Naive thymus-derived CD4-positive, alpha-beta T cell (primary cell): ENCODE data around the gene CACNA2D4. TPM values are rescaled to one million over a fixed set of nuclear protein-coding genes. Genes with fewer than 3 reads are reported as not detected.

Experiments used
- ATAC-seq: fragments of 150-1000 bp; cut with Tn5 transposase; 2 replicates; pipeline ENCODE4 v1.10.0; 2021; ENCODE audit warnings: mild to moderate bottlenecking, moderate library complexity
- CTCF ChIA-PET: fragments of 350-600 bp; sonication (Branson Sonifier 250); formaldehyde crosslinking; loops from one replicate; lab custom pipeline; 2021; ENCODE audit warnings: antibody characterized with exemption; lab: Charles Lee
- POLR2A ChIA-PET: fragments of 350-600 bp; sonication (Branson Sonifier 250); formaldehyde crosslinking; loops from one replicate; lab custom pipeline; 2021; ENCODE audit warnings: antibody characterized with exemption, inconsistent platforms; lab: Charles Lee
- DNase-seq, 9 donors: peaks; one replicate each; pipeline versions ENCODE4 v3.0.0 to v3.0.0-alpha.2; 2020 to 2022; ENCODE audit warnings: mixed read lengths in 1 of 9
- H3K27ac ChIP-seq: one replicate; pipeline ENCODE4 v1.7.0; 2013; ENCODE audit warnings: mild to moderate bottlenecking, low read depth, low read length, moderate library complexity
- H3K27me3 ChIP-seq, 2 donors: one replicate each; pipeline ENCODE4 v1.7.0; 2013; ENCODE audit warnings: low read length in 2 of 2, mild to moderate bottlenecking in 2 of 2, moderate library complexity in 2 of 2; ENCODE audit not compliant: control insufficient read depth in 2 of 2, insufficient read depth in 2 of 2
- H3K36me3 ChIP-seq, 3 experiments: 1 replicate in 2 of 3; 2 replicates in 1 of 3; pipeline ENCODE4 v1.7.0; 2013; ENCODE audit warnings: low read length in 3 of 3, mild to moderate bottlenecking in 3 of 3, moderate library complexity in 1 of 3; ENCODE audit not compliant: insufficient read depth in 3 of 3, control insufficient read depth in 2 of 3
- H3K4me1 ChIP-seq, 2 donors: one replicate each; pipeline ENCODE4 v1.7.0; 2013; ENCODE audit warnings: low read length in 2 of 2, mild to moderate bottlenecking in 2 of 2, moderate library complexity in 1 of 2; ENCODE audit not compliant: control insufficient read depth in 2 of 2, insufficient read depth in 2 of 2
- H3K4me3 ChIP-seq: 2 replicates; pipeline ENCODE4 v1.7.0; 2013; ENCODE audit warnings: mild to moderate bottlenecking, low read length
- H3K9me3 ChIP-seq, 3 experiments: 1 replicate in 2 of 3; 2 replicates in 1 of 3; pipeline ENCODE4 v1.7.0; 2013; ENCODE audit warnings: low read length in 3 of 3; ENCODE audit not compliant: control insufficient read depth in 2 of 3
- H3K27ac Mint-ChIP-seq, 9 donors: one replicate each; pipeline ENCODE4 v1.8.0; 2020 to 2022; ENCODE audit warnings: mixed read lengths in 9 of 9, mild to moderate bottlenecking in 8 of 9, moderate library complexity in 5 of 9, inconsistent platforms in 2 of 9
- H3K27me3 Mint-ChIP-seq, 5 donors: one replicate each; pipeline ENCODE4 v1.8.0; 2021 to 2022; ENCODE audit warnings: mixed read lengths in 5 of 5, mild to moderate bottlenecking in 1 of 5
- H3K36me3 Mint-ChIP-seq, 5 donors: one replicate each; pipeline ENCODE4 v1.8.0; 2020 to 2022; ENCODE audit warnings: mixed read lengths in 5 of 5, mild to moderate bottlenecking in 3 of 5, inconsistent platforms in 1 of 5
- H3K4me1 Mint-ChIP-seq, 7 donors: one replicate each; pipeline ENCODE4 v1.8.0; 2020 to 2022; ENCODE audit warnings: mixed read lengths in 7 of 7, mild to moderate bottlenecking in 3 of 7, inconsistent platforms in 1 of 7
- H3K4me3 Mint-ChIP-seq, 10 donors: one replicate each; pipeline ENCODE4 v1.8.0; 2020 to 2022; ENCODE audit warnings: mild to moderate bottlenecking in 10 of 10, mixed read lengths in 10 of 10, moderate library complexity in 6 of 10, inconsistent platforms in 2 of 10
- H3K9me3 Mint-ChIP-seq, 11 donors: one replicate each; pipeline ENCODE4 v1.8.0; 2020 to 2022; ENCODE audit warnings: mixed read lengths in 11 of 11, mild to moderate bottlenecking in 4 of 11, inconsistent platforms in 1 of 11, moderate library complexity in 1 of 11
- intact Hi-C, 2 donors: fragments of 100-400 bp; cut with micrococcal nuclease; formaldehyde crosslinking; loops; one replicate each; pipeline ENCODE4 v1.15.1; 2023
- polyA plus RNA-seq, 2 donors: library from polyadenylated mRNA; unstranded; fragments of 300-500 nt; fragmentation: Illumina TruSeq; gene quantifications; one replicate each; pipeline ENCODE4 v1.2.3, GENCODE V29; 2021
- total RNA-seq, 6 experiments: library from RNA in 5 of 6; stranded (reverse) in 5 of 6; gene quantifications; 1 replicate in 5 of 6; 2 replicates in 1 of 6; pipeline ENCODE4 v1.2.3 and lab custom pipeline; 2021 to 2026

CACNA2D4 gene
- total and polyA plus RNA-seq, 7 experiments from 2014 or later: 4.9 to 23.4 (median 9.5) TPM

DNA sequence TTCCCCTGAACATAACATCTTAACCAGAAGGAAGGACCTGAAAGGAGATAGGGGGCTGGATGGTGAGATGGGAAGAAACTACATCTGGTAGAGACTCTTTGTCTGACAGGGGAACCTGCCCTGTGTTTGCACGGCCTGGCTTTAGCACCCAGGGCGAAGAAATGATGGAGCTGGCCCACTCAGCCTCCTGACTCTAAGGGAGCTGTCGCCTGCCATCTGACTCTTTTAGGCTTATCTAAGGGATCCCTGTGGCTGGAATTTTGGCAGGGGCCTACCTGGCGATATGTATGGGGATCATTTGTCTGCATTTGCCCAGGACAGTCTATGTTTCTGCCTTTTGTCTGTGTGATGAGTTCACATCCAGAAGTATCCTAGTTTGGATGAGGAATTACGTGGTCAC, 15.6 kb upstream of the CACNA2D4 start:
- no peak overlapping the region for H3K27ac ChIP-seq
- peaks cover 0 to 14% (median 0%) of the 10 kb centered on the region in 3 experiments for H3K36me3 ChIP-seq
- H3K4me1 Mint-ChIP-seq: peaks cover 0 to 17% (median 11%) of the 10 kb centered on the region in 7 donors
- H3K9me3 ChIP-seq: no peaks in the 10 kb centered on the region
- H3K27ac Mint-ChIP-seq: no peak overlapping the region
- CTCF ChIA-PET: interaction anchor here (0.6 kb wide), 1 partner anchor 392 kb away, joined by 3 read pairs; no protein-coding TSS in a partner anchor
- no peak for ATAC-seq
- intact Hi-C loops: no loop called here
- H3K9me3 Mint-ChIP-seq: peaks cover 0 to 2% (median 0%) of the 10 kb centered on the region in 11 donors
- POLR2A ChIA-PET: interaction anchor here (0.5 kb wide), 1 partner anchor 24 kb away, joined by 3 read pairs; no protein-coding TSS in a partner anchor
- no peak overlapping the region for H3K4me3 Mint-ChIP-seq
- no peak overlapping the region for H3K4me3 ChIP-seq
- no peaks in the 10 kb centered on the region for H3K27me3 ChIP-seq
- DNase-seq: no peak
- H3K4me1 ChIP-seq: no peaks in the 10 kb centered on the region
- no peaks in the 10 kb centered on the region for H3K36me3 Mint-ChIP-seq
- no peaks in the 10 kb centered on the region for H3K27me3 Mint-ChIP-seq

GRCh38 chr12:1933342-1934051, 15.0 kb upstream of the CACNA2D4 start:
- no peak overlapping the region for H3K27ac ChIP-seq
- POLR2A ChIA-PET: no interaction called here
- Mint-ChIP-seq H3K9me3 (peaks cover 0 to 2% (median 0%) of the 10 kb centered on the region in 11 donors), H3K27me3 (no peaks in the 10 kb centered on the region), H3K36me3 (no peaks in the 10 kb centered on the region), H3K4me3 (no peak overlapping the region), H3K27ac (no peak overlapping the region), H3K4me1 (peaks cover 0 to 20% (median 14%) of the 10 kb centered on the region in 7 donors)
- DNase-seq: no peak
- H3K4me1 ChIP-seq: no peaks in the 10 kb centered on the region
- H3K36me3 ChIP-seq: peaks cover 0 to 13% (median 0%) of the 10 kb centered on the region in 3 experiments
- H3K27me3 ChIP-seq: no peaks in the 10 kb centered on the region
- no peak overlapping the region for H3K4me3 ChIP-seq
- intact Hi-C loops: no loop called here
- no peak for ATAC-seq
- no peaks in the 10 kb centered on the region for H3K9me3 ChIP-seq
- CTCF ChIA-PET: interaction anchor here (0.6 kb wide), 2 partner anchors 18 to 393 kb away, joined by 3 read pairs; no protein-coding TSS in a partner anchor

GRCh38 chr12:1932264-1932777, 13.9 kb upstream of the CACNA2D4 start:
- no peak for ATAC-seq
- intact Hi-C loops: no loop called here
- H3K4me1 Mint-ChIP-seq: peaks cover 0 to 20% (median 14%) of the 10 kb centered on the region in 7 donors
- peak in 1 of 9 donors; percentile 6 for DNase-seq
- H3K36me3 ChIP-seq: peaks cover 0 to under 1% (median 0%) of the 10 kb centered on the region in 3 experiments
- no peak overlapping the region for H3K4me3 ChIP-seq
- H3K27me3 Mint-ChIP-seq: no peaks in the 10 kb centered on the region
- ChIA-PET CTCF (no interaction called here), POLR2A (no interaction called here)
- no peak overlapping the region for H3K27ac ChIP-seq
- no peaks in the 10 kb centered on the region for H3K36me3 Mint-ChIP-seq
- H3K27ac Mint-ChIP-seq: peak overlapping the region in 1 of 9 donors; percentile 72
- peaks cover 0 to 2% (median 0%) of the 10 kb centered on the region in 11 donors for H3K9me3 Mint-ChIP-seq
- H3K27me3 ChIP-seq: no peaks in the 10 kb centered on the region
- no peaks in the 10 kb centered on the region for H3K9me3 ChIP-seq
- H3K4me3 Mint-ChIP-seq: no peak overlapping the region
- H3K4me1 ChIP-seq: no peaks in the 10 kb centered on the region

- peak overlapping the region in 2 of 9 donors; percentile 49 to 72 for H3K27ac Mint-ChIP-seq
- POLR2A ChIA-PET: no interaction called here
- no peak for ATAC-seq
Observed at GRCh38 chr12:1931642-1932041, 13.2 kb upstream of the CACNA2D4 start.

GRCh38 chr12:1930803-1931597, 12.5 kb upstream of the CACNA2D4 start:
- Histone ChIP-seq H3K27me3 (no peaks in the 10 kb centered on the region), H3K27ac (no peak overlapping the region), H3K4me3 (no peak overlapping the region), H3K4me1 (no peaks in the 10 kb centered on the region), H3K36me3 (no peaks in the 10 kb centered on the region), H3K9me3 (no peaks in the 10 kb centered on the region)
- DNase-seq (peak in 1 of 9 donors; percentile 10), ATAC-seq (no peak)
- CTCF ChIA-PET: interaction anchor here (0.6 to 1.0 kb wide), 2 partner anchors 8 to 9 kb away, joined by 3 to 4 read pairs; no protein-coding TSS in a partner anchor
- POLR2A ChIA-PET: no interaction called here
- Mint-ChIP-seq H3K9me3 (peaks cover 0 to 2% (median 0%) of the 10 kb centered on the region in 11 donors), H3K27ac (peak overlapping the region in 1 of 9 donors; percentile 49), H3K27me3 (no peaks in the 10 kb centered on the region), H3K4me1 (peaks cover 0 to 20% (median 15%) of the 10 kb centered on the region in 7 donors), H3K4me3 (no peak overlapping the region), H3K36me3 (no peaks in the 10 kb centered on the region)
- intact Hi-C loops: no loop called here

More at GRCh38 chr12:1931642-1932041, 13.2 kb upstream of the CACNA2D4 start:
- H3K36me3 Mint-ChIP-seq: no peaks in the 10 kb centered on the region
- Histone ChIP-seq H3K4me1 (no peaks in the 10 kb centered on the region), H3K36me3 (no peaks in the 10 kb centered on the region), H3K27me3 (no peaks in the 10 kb centered on the region), H3K27ac (no peak overlapping the region), H3K4me3 (no peak overlapping the region), H3K9me3 (no peaks in the 10 kb centered on the region)
- no peaks in the 10 kb centered on the region for H3K27me3 Mint-ChIP-seq
- no peak overlapping the region for H3K4me3 Mint-ChIP-seq
- peaks cover 0 to 20% (median 15%) of the 10 kb centered on the region in 7 donors for H3K4me1 Mint-ChIP-seq
- H3K9me3 Mint-ChIP-seq: peaks cover 0 to 2% (median 0%) of the 10 kb centered on the region in 11 donors
- intact Hi-C loops: no loop called here
- no peak for DNase-seq
- CTCF ChIA-PET: no interaction called here

DNA sequence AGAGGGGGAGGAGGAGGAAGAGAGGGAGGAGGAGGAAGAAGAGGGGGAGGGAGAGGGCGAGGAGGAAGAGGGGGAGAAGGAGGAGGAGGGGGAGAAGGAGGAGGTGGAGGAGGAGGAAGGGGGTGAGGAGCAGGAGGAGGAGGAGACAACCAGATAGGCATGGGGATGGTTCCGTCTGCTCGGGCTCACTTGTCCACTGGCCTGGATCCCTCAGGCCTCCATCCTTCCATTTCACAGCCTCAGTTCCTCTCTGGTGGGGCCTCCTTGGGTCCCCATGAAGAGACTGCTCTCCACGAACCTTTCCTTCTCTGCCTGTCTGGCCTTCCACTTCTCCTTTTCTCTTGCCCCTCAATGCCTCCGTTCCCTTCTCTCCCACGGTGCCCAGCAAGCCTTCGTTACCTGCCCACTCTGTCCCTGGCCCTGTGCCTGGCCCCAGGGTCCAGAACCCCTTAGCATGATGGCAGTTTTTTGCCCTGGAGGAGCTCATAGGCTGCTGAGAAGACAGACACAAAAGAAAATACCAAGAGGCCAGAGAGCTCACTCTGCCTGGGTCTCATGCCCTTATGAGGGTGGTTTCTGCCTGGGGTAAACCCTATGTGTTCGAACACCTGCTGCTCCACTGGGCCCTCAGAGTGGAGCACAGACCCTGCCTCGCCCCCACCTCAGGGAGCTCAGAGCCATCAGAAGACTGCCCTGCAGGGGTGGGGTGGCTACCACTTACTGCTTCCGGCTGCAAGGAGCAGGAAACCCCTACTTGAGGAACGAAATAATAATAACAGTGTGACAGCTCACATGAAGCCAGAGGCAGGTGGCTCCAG, 11.7 kb upstream of the CACNA2D4 start:
- peak overlapping the region in 1 of 10 donors; percentile 23 for H3K4me3 Mint-ChIP-seq
- ChIA-PET POLR2A (no interaction called here), CTCF (interaction anchor here (0.6 to 1.0 kb wide), 3 partner anchors 9 to 124 kb away, joined by 3 to 4 read pairs (median 3); no protein-coding TSS in a partner anchor)
- Histone ChIP-seq H3K27me3 (no peaks in the 10 kb centered on the region), H3K4me1 (peaks cover 0 to 2% of the 10 kb centered on the region in 2 donors), H3K4me3 (no peak overlapping the region), H3K27ac (peak overlapping the region; percentile 21), H3K9me3 (no peaks in the 10 kb centered on the region), H3K36me3 (no peaks in the 10 kb centered on the region)
- DNase-seq: peak in 1 of 9 donors; percentile 4
- intact Hi-C loops: no loop called here
- H3K27me3 Mint-ChIP-seq: no peaks in the 10 kb centered on the region
- peaks cover 0 to 2% (median 0%) of the 10 kb centered on the region in 11 donors for H3K9me3 Mint-ChIP-seq
- no peaks in the 10 kb centered on the region for H3K36me3 Mint-ChIP-seq
- peak overlapping the region in 4 of 9 donors; percentile 9 to 83 (median 58) for H3K27ac Mint-ChIP-seq
- no peak for ATAC-seq
- peaks cover under 1 to 21% (median 18%) of the 10 kb centered on the region in 7 donors for H3K4me1 Mint-ChIP-seq
